SKM-1 (cell line): ENCODE results near the gene RABAC1.

Experiments used
- DNase-seq: peaks from one replicate; lab custom pipeline; 2025; ENCODE audit not compliant: unreplicated experiment; lab: John Stamatoyannopoulos, UW

RABAC1 gene

GRCh38 chr19:41929536-41930071 lies 29.5 kb downstream of the RABAC1 start:
- DNase-seq = no peak

- DNase-seq = peak; percentile 4
Observed at GRCh38 chr19:41928754-41929535, 30.2 kb downstream of the RABAC1 start.

- peak; percentile 22 for DNase-seq
Observed at GRCh38 chr19:41928221-41928683, 30.9 kb downstream of the RABAC1 start, which contains the start of gene ERFL. TSS of gene ERFL (minus strand) at chr19:41928449. CDS start at chr19:41912919, 15,530 bp downstream.

- DNase-seq = no peak
Observed at GRCh38 chr19:41927497-41928192, 31.5 kb downstream of the RABAC1 start.

GRCh38 chr19:41926763-41927496 lies 32.2 kb downstream of the RABAC1 start:
- no peak for DNase-seq

- no peak for DNase-seq
Observed at GRCh38 chr19:41926028-41926762, 32.9 kb downstream of the RABAC1 start.

GRCh38 chr19:41925208-41926003 lies 33.7 kb downstream of the RABAC1 start:
- DNase-seq = no peak

- DNase-seq = no peak
Observed at GRCh38 chr19:41924151-41925145, 34.7 kb downstream of the RABAC1 start.

- no peak for DNase-seq
Observed at GRCh38 chr19:41923045-41923788, 35.9 kb downstream of the RABAC1 start.

GRCh38 chr19:41922585-41922984 lies 36.5 kb downstream of the RABAC1 start:
- no peak for DNase-seq

GRCh38 chr19:41921577-41922576 lies 37.2 kb downstream of the RABAC1 start:
- no peak for DNase-seq

GRCh38 chr19:41920882-41921576 lies 38.1 kb downstream of the RABAC1 start:
- DNase-seq = no peak

- DNase-seq = no peak
Observed at GRCh38 chr19:41919948-41920712, 39.0 kb downstream of the RABAC1 start.

GRCh38 chr19:41918653-41919244 lies 40.4 kb downstream of the RABAC1 start:
- no peak for DNase-seq

- no peak for DNase-seq
Observed at GRCh38 chr19:41918095-41918494, 41.0 kb downstream of the RABAC1 start.
